ENCODE results near the gene STK17B.
A peak's percentile ranks its signal among the peaks of the same experiment; 100 is the strongest.

The STK17B gene

GRCh38 chr2:196171946-196172345, 568 bp upstream of the STK17B start:
- no peaks in the 10 kb centered on the region for H3K9me3 Mint-ChIP-seq
- peak overlapping the region; percentile 96 for H3K27ac Mint-ChIP-seq
- peaks cover 37% of the 10 kb centered on the region for H3K36me3 Mint-ChIP-seq
- H3K27me3 Mint-ChIP-seq, result no peaks in the 10 kb centered on the region
- peaks cover 42% of the 10 kb centered on the region for H3K4me1 Mint-ChIP-seq
- H3K4me3 Mint-ChIP-seq, result peak overlapping the region; percentile 67
- no peak for ATAC-seq

GRCh38 chr2:196170606-196171247, 651 bp downstream of the STK17B start:
- Mint-ChIP-seq H3K4me3 (peak overlapping the region; percentile 97), H3K9me3 (no peaks in the 10 kb centered on the region), H3K27ac (peak overlapping the region; percentile 96), H3K36me3 (peaks cover 48% of the 10 kb centered on the region), H3K27me3 (no peaks in the 10 kb centered on the region), H3K4me1 (peaks cover 46% of the 10 kb centered on the region)
- peak; percentile 38 for ATAC-seq

GRCh38 chr2:196170213-196170605, 1.2 kb downstream of the STK17B start:
- peak; percentile 28 for ATAC-seq
- Mint-ChIP-seq H3K4me3 (peak overlapping the region; percentile 97), H3K4me1 (peaks cover 51% of the 10 kb centered on the region), H3K36me3 (peaks cover 53% of the 10 kb centered on the region), H3K27me3 (no peaks in the 10 kb centered on the region), H3K9me3 (no peaks in the 10 kb centered on the region), H3K27ac (peak overlapping the region; percentile 96)

- Mint-ChIP-seq H3K36me3 (peaks cover 60% of the 10 kb centered on the region), H3K27ac (peak overlapping the region; percentile 96), H3K9me3 (no peaks in the 10 kb centered on the region), H3K27me3 (no peaks in the 10 kb centered on the region), H3K4me3 (peak overlapping the region; percentile 97), H3K4me1 (peaks cover 54% of the 10 kb centered on the region)
- no peak for ATAC-seq
These were observed 1.9 kb downstream of the STK17B start for GRCh38 chr2:196169516-196169915.

- peaks cover 63% of the 10 kb centered on the region for H3K36me3 Mint-ChIP-seq
- H3K9me3 Mint-ChIP-seq, result no peaks in the 10 kb centered on the region
- no peak for ATAC-seq
- peak overlapping the region; percentile 78 for H3K4me3 Mint-ChIP-seq
- H3K4me1 Mint-ChIP-seq, result peaks cover 49% of the 10 kb centered on the region
- H3K27me3 Mint-ChIP-seq, result no peaks in the 10 kb centered on the region
- peak overlapping the region; percentile 96 for H3K27ac Mint-ChIP-seq
These were observed 3.2 kb downstream of the STK17B start for GRCh38 chr2:196168181-196168580.

DNA sequence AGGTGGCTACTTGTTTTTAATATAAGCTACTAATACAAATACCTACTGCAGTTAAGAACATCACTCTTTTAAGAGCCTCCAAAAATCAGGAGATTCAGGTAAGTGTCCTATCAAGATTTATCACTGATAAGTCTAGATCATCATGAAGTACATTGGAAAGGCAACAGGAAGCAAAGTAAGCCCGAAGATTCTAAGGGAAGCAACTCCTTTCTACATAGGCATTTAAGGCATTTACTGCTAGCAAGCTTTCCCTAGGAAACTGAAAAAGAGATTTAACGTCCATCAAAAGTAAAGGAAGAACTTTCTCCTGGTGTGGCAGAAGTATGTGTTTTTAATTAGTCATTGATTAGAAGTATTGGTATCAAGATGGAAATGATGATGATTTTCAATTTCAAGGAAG, 3.7 kb downstream of the STK17B start:
- peaks cover 68% of the 10 kb centered on the region for H3K36me3 Mint-ChIP-seq
- H3K27ac Mint-ChIP-seq, result peak overlapping the region; percentile 96
- H3K4me3 Mint-ChIP-seq, result peak overlapping the region; percentile 78
- no peaks in the 10 kb centered on the region for H3K27me3 Mint-ChIP-seq
- peaks cover 49% of the 10 kb centered on the region for H3K4me1 Mint-ChIP-seq
- ATAC-seq, result no peak
- H3K9me3 Mint-ChIP-seq, result no peaks in the 10 kb centered on the region

GRCh38 chr2:196166876-196167275, 4.5 kb downstream of the STK17B start:
- Mint-ChIP-seq H3K27me3 (no peaks in the 10 kb centered on the region), H3K4me3 (peak overlapping the region; percentile 78), H3K36me3 (peaks cover 76% of the 10 kb centered on the region), H3K27ac (peak overlapping the region; percentile 96), H3K4me1 (peaks cover 55% of the 10 kb centered on the region), H3K9me3 (no peaks in the 10 kb centered on the region)
- ATAC-seq, result no peak

DNA sequence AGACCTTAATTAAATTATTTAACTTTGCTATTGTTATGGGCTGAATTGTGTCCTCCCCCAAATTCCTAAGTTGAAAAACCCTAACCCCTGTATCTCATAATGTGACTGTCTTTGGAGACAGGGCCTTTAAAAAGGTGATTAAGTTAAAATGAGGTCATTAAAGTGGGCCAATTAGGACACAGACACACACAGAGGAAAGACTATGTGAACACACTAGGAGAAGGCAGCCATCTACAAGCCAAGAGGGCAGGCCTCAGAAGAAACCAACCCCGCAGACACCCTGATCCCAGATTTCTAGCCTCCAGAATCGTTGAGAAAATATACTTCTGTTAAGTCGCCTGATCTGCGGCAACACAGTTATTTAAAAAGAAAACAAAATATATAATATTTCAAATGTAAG, 6.4 kb downstream of the STK17B start:
- peaks cover 80% of the 10 kb centered on the region for H3K36me3 Mint-ChIP-seq
- H3K9me3 Mint-ChIP-seq, result no peaks in the 10 kb centered on the region
- H3K27ac Mint-ChIP-seq, result peak overlapping the region; percentile 96
- H3K4me3 Mint-ChIP-seq, result peak overlapping the region; percentile 83
- H3K4me1 Mint-ChIP-seq, result peaks cover 59% of the 10 kb centered on the region
- no peak for ATAC-seq
- no peaks in the 10 kb centered on the region for H3K27me3 Mint-ChIP-seq

GRCh38 chr2:196163285-196163684, 8.1 kb downstream of the STK17B start:
- peak overlapping the region; percentile 73 for H3K4me3 Mint-ChIP-seq
- H3K4me1 Mint-ChIP-seq, result peaks cover 70% of the 10 kb centered on the region
- H3K36me3 Mint-ChIP-seq, result peaks cover 73% of the 10 kb centered on the region
- H3K27ac Mint-ChIP-seq, result peak overlapping the region; percentile 84
- H3K9me3 Mint-ChIP-seq, result no peaks in the 10 kb centered on the region
- no peak for ATAC-seq
- no peaks in the 10 kb centered on the region for H3K27me3 Mint-ChIP-seq

- peak overlapping the region; percentile 73 for H3K4me3 Mint-ChIP-seq
- no peaks in the 10 kb centered on the region for H3K27me3 Mint-ChIP-seq
- H3K9me3 Mint-ChIP-seq, result no peaks in the 10 kb centered on the region
- H3K36me3 Mint-ChIP-seq, result peaks cover 67% of the 10 kb centered on the region
- ATAC-seq, result no peak
- H3K4me1 Mint-ChIP-seq, result peaks cover 65% of the 10 kb centered on the region
- H3K27ac Mint-ChIP-seq, result peak overlapping the region; percentile 84
These were observed 8.7 kb downstream of the STK17B start for GRCh38 chr2:196162586-196163175.

DNA sequence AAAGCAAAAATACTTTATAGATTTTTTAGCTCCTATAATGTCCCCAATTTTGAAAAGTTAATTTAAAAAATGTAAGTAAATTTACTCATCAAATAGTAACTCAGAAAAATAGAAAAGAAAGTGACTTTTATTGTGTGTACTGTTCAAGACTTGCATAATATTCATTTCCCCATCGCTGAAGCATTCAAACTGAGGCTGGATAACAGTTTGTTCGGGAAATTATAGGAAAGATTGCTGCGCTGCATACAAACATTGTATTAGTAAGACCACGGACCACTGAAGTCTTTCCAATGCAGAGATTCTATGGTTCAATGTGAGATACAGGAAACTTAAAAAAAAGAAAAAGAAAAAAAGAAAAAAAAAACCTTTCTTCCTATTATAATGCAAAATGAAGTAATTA, 10.4 kb downstream of the STK17B start:
- no peak for ATAC-seq
- H3K9me3 Mint-ChIP-seq, result no peaks in the 10 kb centered on the region
- peaks cover 67% of the 10 kb centered on the region for H3K36me3 Mint-ChIP-seq
- H3K27ac Mint-ChIP-seq, result peak overlapping the region; percentile 37
- H3K4me3 Mint-ChIP-seq, result peak overlapping the region; percentile 17
- peaks cover 64% of the 10 kb centered on the region for H3K4me1 Mint-ChIP-seq
- H3K27me3 Mint-ChIP-seq, result no peaks in the 10 kb centered on the region

- no peaks in the 10 kb centered on the region for H3K27me3 Mint-ChIP-seq
- H3K36me3 Mint-ChIP-seq, result peaks cover 65% of the 10 kb centered on the region
- peak; percentile 94 for ATAC-seq
- peak overlapping the region; percentile 37 for H3K27ac Mint-ChIP-seq
- H3K9me3 Mint-ChIP-seq, result no peaks in the 10 kb centered on the region
- peaks cover 56% of the 10 kb centered on the region for H3K4me1 Mint-ChIP-seq
- peak overlapping the region; percentile 15 for H3K4me3 Mint-ChIP-seq
These were observed 11.3 kb downstream of the STK17B start for GRCh38 chr2:196160101-196160500.

- no peaks in the 10 kb centered on the region for H3K9me3 Mint-ChIP-seq
- no peak for ATAC-seq
- no peaks in the 10 kb centered on the region for H3K27me3 Mint-ChIP-seq
- H3K4me3 Mint-ChIP-seq, result peak overlapping the region; percentile 34
- peaks cover 52% of the 10 kb centered on the region for H3K4me1 Mint-ChIP-seq
- H3K27ac Mint-ChIP-seq, result peak overlapping the region; percentile 80
- H3K36me3 Mint-ChIP-seq, result peaks cover 65% of the 10 kb centered on the region
These were observed 12.0 kb downstream of the STK17B start for GRCh38 chr2:196159221-196159892.

DNA sequence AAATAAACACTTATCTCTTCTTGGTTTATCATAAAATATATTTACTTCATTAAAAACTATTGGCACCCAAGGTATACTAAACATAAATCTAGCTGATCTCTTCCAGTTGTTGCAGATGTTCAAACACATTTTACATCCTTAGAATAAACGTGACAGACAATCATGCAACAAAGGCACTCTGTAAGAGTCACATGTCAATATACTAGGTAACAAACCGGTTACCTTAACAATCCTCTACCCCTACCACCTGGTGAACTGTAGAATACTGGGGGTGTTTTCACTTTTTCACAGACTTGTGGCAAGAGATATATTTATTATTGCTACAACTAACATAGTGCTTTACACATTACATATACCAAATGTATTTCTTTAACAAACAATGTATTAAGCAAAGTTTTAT, 15.8 kb downstream of the STK17B start:
- Mint-ChIP-seq H3K27ac (no peak overlapping the region), H3K27me3 (no peaks in the 10 kb centered on the region), H3K9me3 (no peaks in the 10 kb centered on the region), H3K4me1 (peaks cover 56% of the 10 kb centered on the region), H3K4me3 (no peak overlapping the region), H3K36me3 (peaks cover 70% of the 10 kb centered on the region)
- ATAC-seq, result no peak

DNA sequence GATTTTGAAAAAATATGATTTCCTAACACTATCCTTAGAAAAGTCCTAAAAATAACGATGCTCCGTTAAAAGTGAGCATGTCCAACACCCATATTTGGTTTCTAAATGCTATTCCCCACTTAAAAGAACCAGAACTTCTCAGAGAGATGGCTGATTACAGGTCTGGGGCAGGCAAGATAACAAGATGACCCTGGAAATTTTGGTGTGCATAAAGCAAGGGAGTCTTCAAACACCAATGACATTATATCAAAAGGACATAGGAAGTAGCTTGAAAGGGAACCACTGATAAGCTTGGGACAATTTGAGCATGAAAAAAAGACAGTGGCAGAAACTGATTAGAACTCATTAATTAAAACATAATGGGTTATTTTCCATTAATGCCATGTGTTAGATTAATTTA, 17.9 kb downstream of the STK17B start:
- Mint-ChIP-seq H3K27me3 (no peaks in the 10 kb centered on the region), H3K4me3 (no peak overlapping the region), H3K9me3 (no peaks in the 10 kb centered on the region), H3K4me1 (peaks cover 56% of the 10 kb centered on the region), H3K27ac (peak overlapping the region; percentile 50), H3K36me3 (peaks cover 81% of the 10 kb centered on the region)
- ATAC-seq, result no peak

- no peaks in the 10 kb centered on the region for H3K9me3 Mint-ChIP-seq
- no peaks in the 10 kb centered on the region for H3K27me3 Mint-ChIP-seq
- peak overlapping the region; percentile 87 for H3K27ac Mint-ChIP-seq
- peak overlapping the region; percentile 69 for H3K4me3 Mint-ChIP-seq
- peaks cover 60% of the 10 kb centered on the region for H3K4me1 Mint-ChIP-seq
- ATAC-seq, result peak; percentile 77
- H3K36me3 Mint-ChIP-seq, result peaks cover 78% of the 10 kb centered on the region
These were observed 21.4 kb downstream of the STK17B start for GRCh38 chr2:196149948-196150347.
